K562 treated with DMSO at 1 percent for 48 hours (cell line): ENCODE results near the gene TESMIN. TPM values are rescaled to one million over a fixed set of nuclear protein-coding genes. Genes with fewer than 3 reads are reported as not detected.

Experiments used
- total RNA-seq: library from RNA; unstranded; fragments of 300-600 nt; gene quantifications from 2 replicates; pipeline ENCODE4 v1.2.3, GENCODE V29; 2022; ENCODE audit warnings: low replicate concordance; ENCODE audit errors: extremely low read depth

Gene TESMIN, protein sequence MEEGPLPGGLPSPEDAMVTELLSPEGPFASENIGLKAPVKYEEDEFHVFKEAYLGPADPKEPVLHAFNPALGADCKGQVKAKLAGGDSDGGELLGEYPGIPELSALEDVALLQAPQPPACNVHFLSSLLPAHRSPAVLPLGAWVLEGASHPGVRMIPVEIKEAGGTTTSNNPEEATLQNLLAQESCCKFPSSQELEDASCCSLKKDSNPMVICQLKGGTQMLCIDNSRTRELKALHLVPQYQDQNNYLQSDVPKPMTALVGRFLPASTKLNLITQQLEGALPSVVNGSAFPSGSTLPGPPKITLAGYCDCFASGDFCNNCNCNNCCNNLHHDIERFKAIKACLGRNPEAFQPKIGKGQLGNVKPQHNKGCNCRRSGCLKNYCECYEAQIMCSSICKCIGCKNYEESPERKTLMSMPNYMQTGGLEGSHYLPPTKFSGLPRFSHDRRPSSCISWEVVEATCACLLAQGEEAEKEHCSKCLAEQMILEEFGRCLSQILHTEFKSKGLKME
- not detected in 2 replicates for total RNA-seq

DNA sequence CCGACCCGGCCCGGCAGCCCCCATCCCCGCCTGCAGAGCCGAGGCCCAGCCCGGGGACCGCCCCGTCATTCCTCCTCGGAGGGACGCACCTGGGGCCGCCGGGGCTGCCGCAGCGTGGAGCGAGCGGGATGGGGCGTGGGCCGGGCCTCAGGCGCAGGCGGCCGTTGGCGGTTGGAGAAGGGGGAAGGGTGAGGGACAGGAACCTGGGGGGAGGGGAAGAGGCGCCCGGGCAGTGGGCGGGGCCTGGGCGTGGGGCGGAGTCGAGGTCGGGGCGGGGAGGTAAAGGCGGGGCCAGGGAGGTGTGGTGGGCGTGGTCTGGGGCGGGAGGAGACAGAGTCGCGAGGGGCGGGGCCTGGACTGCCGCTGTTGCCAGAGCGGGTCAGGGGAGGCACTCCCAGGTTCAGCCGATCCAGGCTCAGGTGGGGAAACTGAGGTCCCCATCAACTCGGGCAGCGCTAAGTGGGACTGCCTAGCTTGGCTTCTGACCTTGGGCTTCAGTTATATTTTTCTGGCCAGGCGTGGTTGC, at the start of gene TESMIN:
TESMIN (minus strand) TSS at position 190 of the 526 bp plus-strand sequence. CDS start 860 bp downstream, outside the sequence.

DNA sequence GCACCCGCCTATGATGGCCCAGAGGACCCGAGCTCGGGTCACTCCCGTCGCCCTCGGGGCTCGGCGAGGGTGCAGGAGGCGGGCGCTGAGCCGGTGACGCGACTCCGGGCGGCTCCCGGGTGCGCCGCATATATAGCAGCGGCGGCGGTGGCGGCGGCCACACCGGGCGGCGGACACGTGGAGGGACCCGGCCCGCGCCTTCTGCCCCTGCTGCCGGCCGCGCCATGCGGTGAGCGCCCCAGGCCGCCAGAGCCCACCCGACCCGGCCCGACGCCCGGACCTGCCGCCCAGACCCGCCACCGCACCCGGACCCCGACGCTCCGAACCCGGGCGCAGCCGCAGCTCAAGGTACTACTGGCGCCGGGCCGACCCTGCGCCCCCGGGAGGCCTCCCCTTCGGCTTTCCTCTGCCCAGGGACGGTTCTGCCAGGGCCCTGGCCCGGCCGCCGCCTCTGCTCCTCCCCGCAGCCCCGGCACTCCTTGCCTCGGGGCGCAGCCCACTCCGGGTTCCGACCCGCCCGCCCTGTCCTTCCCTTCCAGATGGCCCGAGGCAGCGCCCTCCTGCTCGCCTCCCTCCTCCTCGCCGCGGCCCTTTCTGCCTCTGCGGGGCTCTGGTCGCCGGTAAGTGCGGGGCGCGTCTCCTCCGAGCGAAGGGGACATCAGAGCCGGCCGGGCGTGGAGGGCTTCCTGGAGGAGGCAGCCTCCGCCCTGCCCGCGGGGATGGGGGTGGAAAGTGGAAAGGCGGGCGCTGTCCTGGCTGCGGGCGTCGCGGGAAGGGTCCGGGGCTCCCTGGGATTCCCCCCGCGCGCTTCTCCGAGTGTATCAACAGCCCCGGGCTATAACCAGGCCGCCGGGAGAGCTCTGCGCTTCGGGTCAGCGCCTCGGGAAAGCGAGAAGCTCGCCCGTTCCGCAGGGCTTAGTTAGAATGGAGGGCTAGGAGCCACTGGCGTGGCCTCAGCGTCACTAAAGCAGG, 66.6 kb downstream of the TESMIN start, which contains the start of gene GAL:
GAL (plus strand) TSS at position 160 of the 972 bp plus-strand sequence; CDS start at position 540, 380 bp downstream.

Other genes starting within 250 kb of the TESMIN start
- not detected in 2 replicates for gene GAL, start 67.0 kb downstream of the TESMIN start, total RNA-seq
- gene CPT1A, start 90.4 kb upstream of the TESMIN start, total RNA-seq: not detected in 2 replicates
- not detected in 2 replicates for gene MRPL21, start 152.3 kb upstream of the TESMIN start, total RNA-seq
- not detected in 2 replicates for gene IGHMBP2, start 152.4 kb upstream of the TESMIN start, total RNA-seq
- not detected in 2 replicates for gene MRGPRD, start 229.5 kb upstream of the TESMIN start, total RNA-seq